ENCODE data around the gene CLTC.

The CLTC gene

DNA sequence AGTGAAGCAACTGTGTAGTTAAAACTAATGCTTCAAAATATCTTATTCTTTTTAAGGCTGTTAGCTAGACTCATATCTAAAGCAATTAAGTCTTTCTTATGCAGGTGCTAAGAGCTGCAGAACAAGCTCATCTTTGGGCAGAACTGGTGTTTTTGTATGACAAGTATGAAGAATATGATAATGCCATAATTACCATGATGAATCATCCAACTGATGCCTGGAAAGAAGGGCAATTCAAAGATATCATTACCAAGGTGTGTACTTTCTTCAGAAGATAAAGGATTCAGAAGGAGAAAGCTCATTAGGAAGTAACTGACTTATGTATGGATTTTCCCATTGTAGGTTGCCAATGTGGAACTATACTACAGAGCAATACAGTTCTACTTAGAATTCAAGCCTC lies 63.6 kb downstream of the CLTC start:
- TF ChIP-seq, protein P1, sequence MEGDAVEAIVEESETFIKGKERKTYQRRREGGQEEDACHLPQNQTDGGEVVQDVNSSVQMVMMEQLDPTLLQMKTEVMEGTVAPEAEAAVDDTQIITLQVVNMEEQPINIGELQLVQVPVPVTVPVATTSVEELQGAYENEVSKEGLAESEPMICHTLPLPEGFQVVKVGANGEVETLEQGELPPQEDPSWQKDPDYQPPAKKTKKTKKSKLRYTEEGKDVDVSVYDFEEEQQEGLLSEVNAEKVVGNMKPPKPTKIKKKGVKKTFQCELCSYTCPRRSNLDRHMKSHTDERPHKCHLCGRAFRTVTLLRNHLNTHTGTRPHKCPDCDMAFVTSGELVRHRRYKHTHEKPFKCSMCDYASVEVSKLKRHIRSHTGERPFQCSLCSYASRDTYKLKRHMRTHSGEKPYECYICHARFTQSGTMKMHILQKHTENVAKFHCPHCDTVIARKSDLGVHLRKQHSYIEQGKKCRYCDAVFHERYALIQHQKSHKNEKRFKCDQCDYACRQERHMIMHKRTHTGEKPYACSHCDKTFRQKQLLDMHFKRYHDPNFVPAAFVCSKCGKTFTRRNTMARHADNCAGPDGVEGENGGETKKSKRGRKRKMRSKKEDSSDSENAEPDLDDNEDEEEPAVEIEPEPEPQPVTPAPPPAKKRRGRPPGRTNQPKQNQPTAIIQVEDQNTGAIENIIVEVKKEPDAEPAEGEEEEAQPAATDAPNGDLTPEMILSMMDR (conservative IDR thresholded peaks at IDR 0.05), result no peak
- H3K27ac ChIP-seq, result no peak overlapping the region

DNA sequence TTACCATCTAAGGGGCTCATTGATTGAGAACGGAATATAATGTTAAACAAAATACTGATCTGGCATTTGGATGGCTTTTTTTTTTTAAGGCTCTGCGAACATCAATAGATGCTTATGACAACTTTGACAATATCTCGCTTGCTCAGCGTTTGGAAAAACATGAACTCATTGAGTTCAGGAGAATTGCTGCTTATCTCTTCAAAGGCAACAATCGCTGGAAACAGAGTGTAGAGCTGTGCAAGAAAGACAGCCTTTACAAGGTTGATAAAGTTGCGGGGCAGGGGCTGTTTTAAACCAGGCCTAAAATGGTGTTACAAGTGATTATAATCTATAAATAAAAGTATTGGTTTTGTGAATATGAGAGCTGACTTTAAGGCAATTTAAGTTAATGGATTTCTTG lies 65.3 kb downstream of the CLTC start:
- TF ChIP-seq, protein P1 (conservative IDR thresholded peaks at IDR 0.05), result no peak
- H3K27ac ChIP-seq, result no peak overlapping the region

DNA sequence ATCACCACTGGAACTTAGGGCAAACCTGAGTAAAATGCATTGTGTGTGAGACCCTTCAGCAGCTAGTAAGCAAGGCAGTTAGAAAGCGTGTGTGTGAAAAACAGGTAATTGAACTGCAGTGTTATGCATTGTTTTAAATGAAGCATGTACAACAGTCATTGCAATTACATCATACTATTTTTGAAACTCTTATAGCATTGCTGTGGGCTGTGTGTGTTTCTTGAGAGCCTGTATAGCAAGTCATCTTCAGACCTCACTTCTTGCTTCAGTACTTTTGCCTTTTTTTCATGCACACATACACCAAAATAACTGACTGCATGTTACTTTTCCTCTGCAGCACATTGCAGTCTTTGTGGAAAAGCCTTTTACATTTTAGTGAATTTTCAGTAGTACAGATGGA lies 68.3 kb downstream of the CLTC start:
- TF ChIP-seq, protein P1 (conservative IDR thresholded peaks at IDR 0.05), result no peak
- H3K27ac ChIP-seq, result no peak overlapping the region

DNA sequence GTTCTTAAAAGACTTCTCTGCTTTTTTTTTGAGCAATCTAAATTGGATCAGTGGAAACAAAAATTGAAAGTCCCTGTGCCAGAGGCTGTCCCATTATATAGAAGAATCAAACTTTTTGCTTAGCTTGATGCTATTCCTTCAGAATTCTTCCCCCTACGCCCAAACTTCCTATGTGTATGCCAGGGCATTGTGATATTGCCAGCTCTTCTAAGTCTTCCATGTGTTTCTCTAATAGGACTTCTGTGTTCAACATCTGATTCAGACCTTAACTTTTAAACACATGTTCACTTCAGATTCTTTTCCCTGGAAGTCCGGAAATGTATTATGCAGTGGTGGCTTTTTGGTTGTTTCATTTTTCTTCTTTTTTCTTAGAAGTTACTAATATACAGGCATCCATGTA lies 68.8 kb downstream of the CLTC start:
- TF ChIP-seq, protein P1 (conservative IDR thresholded peaks at IDR 0.05), result no peak
- H3K27ac ChIP-seq, result no peak overlapping the region

DNA sequence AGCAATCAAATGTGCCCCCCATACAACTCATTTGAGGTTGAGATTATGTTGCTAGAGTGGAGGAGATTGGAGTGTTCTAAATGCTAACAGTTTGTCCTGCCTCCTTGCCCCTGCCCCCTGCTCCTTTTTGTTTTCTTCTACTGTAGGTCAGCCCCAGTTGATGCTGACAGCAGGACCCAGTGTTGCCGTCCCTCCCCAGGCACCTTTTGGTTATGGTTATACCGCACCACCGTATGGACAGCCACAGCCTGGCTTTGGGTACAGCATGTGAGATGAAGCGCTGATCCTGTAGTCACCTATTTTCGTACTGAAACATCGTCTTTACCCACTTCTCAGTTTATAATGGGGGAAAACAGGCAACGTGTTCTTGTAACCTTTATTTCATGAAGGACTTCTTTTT lies 73.9 kb downstream of the CLTC start:
- TF ChIP-seq, protein P1 (conservative IDR thresholded peaks at IDR 0.05), result no peak
- H3K27ac ChIP-seq, result no peak overlapping the region

DNA sequence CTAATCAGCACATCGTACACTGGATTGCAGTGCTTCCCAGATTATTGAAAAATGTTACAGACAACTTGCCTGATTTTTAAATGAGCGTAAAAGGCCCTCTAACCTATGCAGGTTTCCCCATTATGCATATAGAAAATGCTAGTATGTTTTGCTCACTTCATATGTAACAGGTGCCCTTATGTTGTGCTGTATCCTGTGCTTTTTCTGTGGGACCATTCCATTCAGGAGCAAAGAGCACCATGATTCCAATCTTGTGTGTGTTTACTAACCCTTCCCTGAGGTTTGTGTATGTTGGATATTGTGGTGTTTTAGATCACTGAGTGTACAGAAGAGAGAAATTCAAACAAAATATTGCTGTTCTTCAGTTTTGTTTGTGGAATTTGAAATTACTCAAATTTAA lies 74.6 kb downstream of the CLTC start:
- TF ChIP-seq, protein P1 (conservative IDR thresholded peaks at IDR 0.05), result no peak
- H3K27ac ChIP-seq, result no peak overlapping the region

DNA sequence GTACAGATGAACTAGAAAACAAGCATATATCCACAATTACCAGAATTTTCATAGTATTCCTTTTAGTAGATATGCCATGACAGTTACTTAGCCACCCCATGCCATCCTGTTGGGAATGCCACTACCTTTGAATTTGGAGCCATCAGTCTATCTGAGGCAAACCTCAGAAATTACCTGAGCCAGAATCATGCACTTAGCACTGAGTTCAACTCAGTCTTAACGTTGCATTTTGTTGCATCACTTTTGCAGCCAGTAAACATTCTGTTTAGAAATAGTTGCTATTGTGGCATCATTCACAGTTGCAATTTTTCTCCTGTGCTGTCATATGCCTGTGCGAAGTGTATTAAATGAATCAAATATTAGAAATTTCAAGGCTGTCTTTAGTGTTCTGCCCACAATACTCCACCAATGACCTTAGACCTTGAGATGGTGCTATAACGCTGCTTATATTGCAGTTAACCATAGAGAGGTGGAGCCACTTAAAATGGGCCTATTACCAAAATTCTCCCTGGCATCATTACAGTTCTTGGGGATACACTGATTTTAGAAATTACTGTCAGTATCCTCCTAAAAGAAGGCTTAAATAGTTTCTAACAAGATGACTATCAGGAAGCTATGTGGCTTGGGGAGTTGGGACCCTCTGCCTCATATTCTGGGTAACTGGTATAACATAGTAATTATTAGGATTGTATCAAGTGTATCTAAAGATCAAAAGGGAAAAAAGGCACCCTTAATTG lies 76.4 kb downstream of the CLTC start:
- TF ChIP-seq, protein P1 (conservative IDR thresholded peaks at IDR 0.05), result no peak
- no peak overlapping the region for H3K27ac ChIP-seq

Data from VCaP (cell line).